Colonic mucosa (tissue), 4 donors: ENCODE results near the gene CYP11A1. TPM values are rescaled to one million over a fixed set of nuclear protein-coding genes. Genes with fewer than 3 reads are reported as not detected.

ENCODE experiments used
- DNase-seq: peaks from one replicate; pipeline ENCODE4 v3.0.0-alpha.2; 2020
- H3K27ac ChIP-seq: fragments of 200-600 bp; one replicate; pipeline ENCODE4 v1.8.0; 2021
- H3K27me3 ChIP-seq: fragments of 200-600 bp; one replicate; pipeline ENCODE4 v1.8.0; 2021
- H3K36me3 ChIP-seq: fragments of 200-600 bp; one replicate; pipeline ENCODE4 v1.8.0; 2021
- H3K4me1 ChIP-seq: fragments of 200-600 bp; one replicate; pipeline ENCODE4 v1.8.0; 2021; ENCODE audit warnings: mild to moderate bottlenecking
- H3K4me3 ChIP-seq: fragments of 200-600 bp; one replicate; pipeline ENCODE4 v1.8.0; 2021
- H3K9ac ChIP-seq, 2 donors: one replicate each; pipeline ENCODE4 v1.7.0; 2013; ENCODE audit warnings: control low read depth in 2 of 2, low read depth in 2 of 2, low read length in 2 of 2
- H3K9me3 ChIP-seq: fragments of 200-600 bp; one replicate; pipeline ENCODE4 v1.8.0; 2021
- CTCF ChIP-seq: fragments of 200-600 bp; IDR thresholded peaks from one replicate; pipeline ENCODE4 v1.8.0; 2022; ENCODE audit warnings: antibody characterized with exemption, mild to moderate bottlenecking
- intact Hi-C: fragments of 100-400 bp; cut with DNase I; formaldehyde crosslinking; loops from one replicate; pipeline ENCODE4 v1.14.1; 2022
- total RNA-seq, 2 donors: library from RNA; stranded (reverse); fragmentation: NEBNext Ultra II Directional in 1 of 2; extraction: Animal tissue kit (Norgen Biotek cat#: 25700) in 1 of 2; gene quantifications; one replicate each; pipeline ENCODE4 v1.2.1, GENCODE V29; 2021
- donor health status: healthy.
- donor health status: DM: no; HTN: no; CAD: no.
- donor health status: DM: no; HTN: no; CAD: no.

CYP11A1 gene
- 1 to 10 TPM in 1 of 2 donors, not detected in 1; 1.3 TPM for total RNA-seq

GRCh38 chr15:74367296-74367854 lies at the start of gene CYP11A1:
Gene CYP11A1, minus strand, starts transcription at chr15:74367646. Its CDS starts 61 bp downstream, at chr15:74367585.
- Histone ChIP-seq H3K9me3 (no peaks in the 10 kb centered on the region), H3K27ac (no peak within 1 kb of the TSS), H3K4me3 (no peak within 1 kb of the TSS), H3K9ac (no peak within 1 kb of the TSS), H3K36me3 (no peaks in the 10 kb centered on the region), H3K27me3 (peaks cover 25% of the 10 kb centered on the region), H3K4me1 (no peaks in the 10 kb centered on the region)
- DNase-seq: no peak
- no peak for TF ChIP-seq CTCF
- intact Hi-C loops: no loop called here

- DNase-seq: no peak
- Histone ChIP-seq H3K4me3 (no peak overlapping the region), H3K9ac (no peak overlapping the region), H3K4me1 (no peaks in the 10 kb centered on the region), H3K27me3 (no peaks in the 10 kb centered on the region), H3K36me3 (no peaks in the 10 kb centered on the region), H3K9me3 (no peaks in the 10 kb centered on the region), H3K27ac (no peak overlapping the region)
- no peak for TF ChIP-seq CTCF
- intact Hi-C loops: no loop called here
These were observed 49.8 kb upstream of the CYP11A1 start for GRCh38 chr15:74417225-74417624.

- H3K9me3 ChIP-seq: no peaks in the 10 kb centered on the region
- no peak overlapping the region for H3K9ac ChIP-seq
- no peak for DNase-seq
- no peak for TF ChIP-seq CTCF
- no peaks in the 10 kb centered on the region for H3K4me1 ChIP-seq
- no peak overlapping the region for H3K4me3 ChIP-seq
- intact Hi-C loops: no loop called here
- no peak overlapping the region for H3K27ac ChIP-seq
- H3K36me3 ChIP-seq: no peaks in the 10 kb centered on the region
- H3K27me3 ChIP-seq: no peaks in the 10 kb centered on the region
These were observed 48.8 kb upstream of the CYP11A1 start for GRCh38 chr15:74415966-74416916.

- no peak overlapping the region for H3K9ac ChIP-seq
- TF ChIP-seq CTCF: no peak
- H3K27ac ChIP-seq: no peak overlapping the region
- H3K9me3 ChIP-seq: no peaks in the 10 kb centered on the region
- H3K4me3 ChIP-seq: no peak overlapping the region
- DNase-seq: no peak
- intact Hi-C loops: no loop called here
- H3K4me1 ChIP-seq: no peaks in the 10 kb centered on the region
- no peaks in the 10 kb centered on the region for H3K27me3 ChIP-seq
- no peaks in the 10 kb centered on the region for H3K36me3 ChIP-seq
These were observed 47.3 kb upstream of the CYP11A1 start for GRCh38 chr15:74414603-74415338.

- no peak overlapping the region for H3K9ac ChIP-seq
- intact Hi-C loops: no loop called here
- no peaks in the 10 kb centered on the region for H3K36me3 ChIP-seq
- H3K27ac ChIP-seq: no peak overlapping the region
- DNase-seq: no peak
- H3K27me3 ChIP-seq: no peaks in the 10 kb centered on the region
- no peaks in the 10 kb centered on the region for H3K4me1 ChIP-seq
- H3K9me3 ChIP-seq: no peaks in the 10 kb centered on the region
- no peak overlapping the region for H3K4me3 ChIP-seq
- no peak for TF ChIP-seq CTCF
These were observed 46.7 kb upstream of the CYP11A1 start for GRCh38 chr15:74414081-74414580.
